GM19397 (cell line): ENCODE data around the gene COL19A1.

Experiments
- ATAC-seq: cut with Tn5 transposase; IDR thresholded peaks from one replicate; pipeline ENCODE4 v1.9.1; 2021; ENCODE audit warnings: mild to moderate bottlenecking, moderate library complexity; ENCODE audit not compliant: unreplicated experiment

COL19A1 gene

GRCh38 chr6:70215460-70216108, 349.2 kb downstream of the COL19A1 start:
- no peak for ATAC-seq

- ATAC-seq: no peak
Measured at GRCh38 chr6:70216767-70217166, 350.4 kb downstream of the COL19A1 start.

GRCh38 chr6:70219943-70220613, 353.7 kb downstream of the COL19A1 start:
- ATAC-seq: no peak

GRCh38 chr6:70221025-70221714, 354.8 kb downstream of the COL19A1 start:
- ATAC-seq: no peak

- ATAC-seq: no peak
Measured at GRCh38 chr6:70221715-70222438, 355.5 kb downstream of the COL19A1 start.

- ATAC-seq: no peak
Measured at GRCh38 chr6:70222439-70222749, 356.0 kb downstream of the COL19A1 start.

GRCh38 chr6:70225055-70225454, 358.7 kb downstream of the COL19A1 start:
- no peak for ATAC-seq

GRCh38 chr6:70231311-70231710, 365.0 kb downstream of the COL19A1 start:
- no peak for ATAC-seq

- ATAC-seq: no peak
Measured at GRCh38 chr6:70234561-70235236, 368.3 kb downstream of the COL19A1 start.

- no peak for ATAC-seq
Measured at GRCh38 chr6:70236343-70236742, 370.0 kb downstream of the COL19A1 start.

GRCh38 chr6:70241031-70241430, 374.7 kb downstream of the COL19A1 start:
- no peak for ATAC-seq

GRCh38 chr6:70241991-70242420, 375.6 kb downstream of the COL19A1 start:
- ATAC-seq: no peak

GRCh38 chr6:70246118-70246517, 379.8 kb downstream of the COL19A1 start:
- ATAC-seq: no peak

- no peak for ATAC-seq
Measured at GRCh38 chr6:70252604-70253003, 386.2 kb downstream of the COL19A1 start.

- ATAC-seq: no peak
Measured at GRCh38 chr6:70253923-70254322, 387.6 kb downstream of the COL19A1 start.

- no peak for ATAC-seq
Measured at GRCh38 chr6:70254784-70255183, 388.4 kb downstream of the COL19A1 start.

- no peak for ATAC-seq
Measured at GRCh38 chr6:70257768-70258273, 391.5 kb downstream of the COL19A1 start.

- no peak for ATAC-seq
Measured at GRCh38 chr6:70258483-70258882, 392.1 kb downstream of the COL19A1 start.
